GM23338 (cell line): ENCODE data around the gene MTHFD1. TPM values are rescaled to one million over a fixed set of nuclear protein-coding genes. Genes with fewer than 3 reads are reported as not detected.
A peak's percentile ranks its signal among the peaks of the same experiment; 100 is the strongest.

ENCODE experiments used
- ATAC-seq: fragments of 200-7000 bp; cut with Tn5 transposase; 3 replicates; pipeline ENCODE4 v1.9.1; 2020
- DNase-seq: peaks from one replicate; pipeline ENCODE4 v3.0.0-alpha.2; 2015; ENCODE audit warnings: low spot score
- H2AFZ ChIP-seq: fragments of 200-600 bp; sonication (generic); 2 replicates; pipeline ENCODE4 v1.8.0; 2016; ENCODE audit warnings: antibody characterized with exemption, mild to moderate bottlenecking, moderate library complexity
- H3F3A ChIP-seq: fragments of 200-600 bp; sonication (generic); replicated peaks from 2 replicates; pipeline ENCODE4 v1.8.0; 2017; ENCODE audit warnings: antibody characterized with exemption, mixed run types, low read depth
- H3K27ac ChIP-seq: fragments of 200-600 bp; sonication (generic); 2 replicates; pipeline ENCODE4 v1.6.1; 2016; ENCODE audit warnings: low read depth
- H3K27me3 ChIP-seq: fragments of 200-600 bp; sonication (generic); 2 replicates; pipeline ENCODE4 v1.8.0; 2016; ENCODE audit warnings: mild to moderate bottlenecking, mixed run types, moderate library complexity; ENCODE audit not compliant: insufficient read depth
- H3K36me3 ChIP-seq: fragments of 200-600 bp; sonication (generic); 2 replicates; pipeline ENCODE4 v1.8.0; 2016; ENCODE audit warnings: mild to moderate bottlenecking; ENCODE audit not compliant: insufficient read depth
- H3K4me1 ChIP-seq: fragments of 200-600 bp; sonication (generic); 2 replicates; pipeline ENCODE4 v1.8.0; 2016; ENCODE audit warnings: mild to moderate bottlenecking, moderate library complexity; ENCODE audit not compliant: insufficient read depth
- H3K4me2 ChIP-seq: fragments of 200-600 bp; sonication (generic); 2 replicates; pipeline ENCODE4 v1.7.1; 2017; ENCODE audit warnings: mixed run types
- H3K4me3 ChIP-seq: fragments of 200-600 bp; sonication (generic); 2 replicates; pipeline ENCODE4 v1.6.1; 2016; ENCODE audit warnings: mixed run types
- H3K79me2 ChIP-seq: fragments of 200-600 bp; sonication (generic); replicated peaks from 2 replicates; pipeline ENCODE4 v1.8.0; 2017; ENCODE audit warnings: mild to moderate bottlenecking; ENCODE audit not compliant: insufficient read depth
- H3K9me2 ChIP-seq: fragments of 200-600 bp; sonication (generic); 2 replicates; pipeline ENCODE4 v1.8.0; 2017; ENCODE audit not compliant: insufficient read depth
- H4K20me1 ChIP-seq: fragments of 200-600 bp; sonication (generic); replicated peaks from 2 replicates; pipeline ENCODE4 v1.8.0; 2017; ENCODE audit warnings: mild to moderate bottlenecking; ENCODE audit not compliant: insufficient read depth
- H3K27ac Mint-ChIP-seq: 2 replicates; pipeline ENCODE4 v1.8.0; 2020; ENCODE audit warnings: inconsistent platforms, mild to moderate bottlenecking, moderate library complexity, mixed read lengths
- H3K27me3 Mint-ChIP-seq: 3 replicates; pipeline ENCODE4 v1.8.0; 2022; ENCODE audit warnings: low read depth, mild to moderate bottlenecking, moderate library complexity, mixed read lengths, inconsistent platforms; ENCODE audit not compliant: insufficient read depth, poor library complexity
- H3K36me3 Mint-ChIP-seq: 3 replicates; pipeline ENCODE4 v1.8.0; 2021; ENCODE audit warnings: low read depth, mild to moderate bottlenecking, inconsistent platforms, moderate library complexity, mixed read lengths
- H3K4me1 Mint-ChIP-seq: 3 replicates; pipeline ENCODE4 v1.8.0; 2020; ENCODE audit warnings: mild to moderate bottlenecking, inconsistent platforms, mixed read lengths
- H3K4me3 Mint-ChIP-seq: 3 replicates; pipeline ENCODE4 v1.8.0; 2021; ENCODE audit warnings: moderate library complexity, mild to moderate bottlenecking, inconsistent platforms, mixed read lengths
- H3K9me3 Mint-ChIP-seq: 3 replicates; pipeline ENCODE4 v1.8.0; 2020; ENCODE audit warnings: moderate library complexity, mild to moderate bottlenecking, inconsistent platforms, mixed read lengths
- CREB1 ChIP-seq: fragments of 250-450 bp; sonication (Bioruptor Pico); IDR thresholded peaks from 2 replicates; pipeline ENCODE4 v1.5.0; 2020; ENCODE audit warnings: low read depth, mild to moderate bottlenecking, moderate library complexity
- CTCF ChIP-seq, 2 experiments: fragments of 200-600 bp in 1 of 2; sonication (generic) in 1 of 2; conservative IDR thresholded peaks; 2 replicates each; pipeline versions ENCODE4 v1.5.1 to v1.6.1; 2016 to 2017; ENCODE audit warnings: antibody characterized with exemption in 2 of 2, low read depth in 2 of 2, mild to moderate bottlenecking in 2 of 2, moderate library complexity in 1 of 2
- EZH2phosphoT487 ChIP-seq: fragments of 200-600 bp; sonication (generic); IDR thresholded peaks from one replicate; pipeline ENCODE4 v1.8.1; 2018; ENCODE audit warnings: antibody characterized with exemption; ENCODE audit not compliant: unreplicated experiment
- NANOG ChIP-seq: IDR thresholded peaks from 2 replicates; pipeline ENCODE4 v1.6.1; 2016; ENCODE audit warnings: antibody characterized with exemption, borderline replicate concordance
- POLR2AphosphoS5 ChIP-seq: IDR thresholded peaks from 2 replicates; pipeline ENCODE4 v1.6.1; 2016; ENCODE audit warnings: antibody characterized with exemption, low read depth
- STAT1 ChIP-seq: IDR thresholded peaks from one replicate; pipeline ENCODE4 v1.6.1; 2016; ENCODE audit warnings: antibody characterized with exemption; ENCODE audit not compliant: unreplicated experiment
- ZNF462 ChIP-seq: fragments of 250-450 bp; sonication (Bioruptor Pico); IDR thresholded peaks from 2 replicates; pipeline ENCODE4 v1.5.0; 2020; ENCODE audit warnings: mild to moderate bottlenecking, moderate library complexity
- polyA plus RNA-seq: library from polyadenylated mRNA; unstranded; fragments of >200 nt; fragmentation: Nextera tagmentation; extraction: Ambion mirVana; gene quantifications from 2 replicates; pipeline ENCODE4 v1.2.1, GENCODE V29; 2016
- total RNA-seq: library from RNA; depleted of rRNA; stranded (reverse); fragments of >200 nt; shearing (Covaris generic); gene quantifications from 2 replicates; pipeline ENCODE4 v1.2.3, GENCODE V29; 2014
- TF ChIP-seq, protein P1 (sequence below): IDR thresholded peaks from 2 replicates; pipeline ENCODE4 v1.6.1; 2016; ENCODE audit warnings: antibody characterized with exemption

Gene MTHFD1
- total and polyA plus RNA-seq, 2 experiments from 2014 or later, result 219 to 237 TPM

DNA sequence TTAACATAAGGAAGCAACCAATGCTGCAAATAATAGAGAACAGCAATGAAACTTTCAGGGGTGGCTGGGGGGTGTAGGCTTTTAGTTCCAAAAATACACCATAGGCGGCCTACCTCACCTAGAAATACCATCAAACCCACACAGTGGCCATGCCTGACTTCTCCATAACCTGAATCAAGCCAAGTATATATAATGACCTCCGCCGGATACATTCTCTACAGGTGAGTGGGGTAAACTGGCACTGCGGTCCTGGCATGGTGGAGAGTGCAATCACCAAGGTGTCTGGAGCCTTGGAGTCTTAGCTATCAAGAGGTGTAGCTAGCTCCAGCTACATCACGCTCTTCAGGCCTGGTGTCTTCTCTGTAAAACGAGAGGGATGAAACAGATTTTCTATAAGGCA is 114.3 kb downstream of the MTHFD1 start:
- 0 out of 2 replicates have a peak, but pooled peaks cover 4% of the 10 kb centered on the region for H4K20me1 ChIP-seq
- TF ChIP-seq POLR2AphosphoS5, result no peak
- no peak for TF ChIP-seq EZH2phosphoT487
- peaks cover 33% of the 10 kb centered on the region for H3K4me1 Mint-ChIP-seq
- no peak overlapping the region for H3K27ac ChIP-seq
- peak overlapping the region; percentile 86 for H3K4me2 ChIP-seq
- H3K36me3 ChIP-seq, result no peaks in the 10 kb centered on the region
- no peaks in the 10 kb centered on the region for H3K9me2 ChIP-seq
- no peaks in the 10 kb centered on the region for H3K27me3 ChIP-seq
- no peak overlapping the region for H3K27ac Mint-ChIP-seq
- H2AFZ ChIP-seq, result peak overlapping the region; percentile 97; the same call in 1 of the 2 replicates
- peak overlapping the region; percentile 94 for H3K4me3 Mint-ChIP-seq
- H3K79me2 ChIP-seq, result peaks cover 71% of the 10 kb centered on the region
- ATAC-seq, result no peak
- no peaks in the 10 kb centered on the region for H3K9me3 Mint-ChIP-seq
- peaks cover 8% of the 10 kb centered on the region; the same call in 1 of the 2 replicates for H3F3A ChIP-seq
- DNase-seq, result no peak
- H3K4me3 ChIP-seq, result peak overlapping the region; percentile 76
- H3K4me1 ChIP-seq, result peaks cover 30% of the 10 kb centered on the region
- H3K27me3 Mint-ChIP-seq, result peaks cover 11% of the 10 kb centered on the region
- H3K36me3 Mint-ChIP-seq, result peaks cover 18% of the 10 kb centered on the region

- H3K36me3 Mint-ChIP-seq, result peaks cover 16% of the 10 kb centered on the region
- TF ChIP-seq STAT1 (no peak), NANOG (no peak), CTCF (conservative IDR thresholded peaks at IDR 0.05; ENCODE audit: low read depth in 2 of 2) (no peak), CREB1 (CRISPR knock-in tag) (no peak), POLR2AphosphoS5 (no peak), ZNF462 (CRISPR knock-in tag) (no peak), EZH2phosphoT487 (no peak)
- TF ChIP-seq, protein P1, sequence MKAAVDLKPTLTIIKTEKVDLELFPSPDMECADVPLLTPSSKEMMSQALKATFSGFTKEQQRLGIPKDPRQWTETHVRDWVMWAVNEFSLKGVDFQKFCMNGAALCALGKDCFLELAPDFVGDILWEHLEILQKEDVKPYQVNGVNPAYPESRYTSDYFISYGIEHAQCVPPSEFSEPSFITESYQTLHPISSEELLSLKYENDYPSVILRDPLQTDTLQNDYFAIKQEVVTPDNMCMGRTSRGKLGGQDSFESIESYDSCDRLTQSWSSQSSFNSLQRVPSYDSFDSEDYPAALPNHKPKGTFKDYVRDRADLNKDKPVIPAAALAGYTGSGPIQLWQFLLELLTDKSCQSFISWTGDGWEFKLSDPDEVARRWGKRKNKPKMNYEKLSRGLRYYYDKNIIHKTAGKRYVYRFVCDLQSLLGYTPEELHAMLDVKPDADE, result no peak
Observed at GRCh38 chr14:64502887-64503433, 114.8 kb downstream of the MTHFD1 start.

More at GRCh38 chr14:64502887-64503433, 114.8 kb downstream of the MTHFD1 start:
- Histone ChIP-seq H3K9me2 (no peaks in the 10 kb centered on the region), H3K27me3 (no peaks in the 10 kb centered on the region), H3K4me3 (peak overlapping the region; percentile 76), H3K36me3 (no peaks in the 10 kb centered on the region), H3K27ac (peak overlapping the region; percentile 88), H3F3A (peaks cover 8% of the 10 kb centered on the region; the same call in 1 of the 2 replicates), H3K4me2 (peak overlapping the region; percentile 86), H2AFZ (peak overlapping the region; percentile 97), H4K20me1 (0 out of 2 replicates have a peak, but pooled peaks cover 4% of the 10 kb centered on the region), H3K79me2 (peaks cover 72% of the 10 kb centered on the region), H3K4me1 (peaks cover 33% of the 10 kb centered on the region)
- peaks cover 11% of the 10 kb centered on the region for H3K27me3 Mint-ChIP-seq
- ATAC-seq (no peak), DNase-seq (peak; percentile 50)
- no peaks in the 10 kb centered on the region for H3K9me3 Mint-ChIP-seq
- peak overlapping the region; percentile 94 for H3K4me3 Mint-ChIP-seq
- peaks cover 38% of the 10 kb centered on the region for H3K4me1 Mint-ChIP-seq
- H3K27ac Mint-ChIP-seq, result peak overlapping the region; percentile 91
